SK-N-SH (cell line): ENCODE data around the gene POLR3E. TPM values are rescaled to one million over a fixed set of nuclear protein-coding genes. Genes with fewer than 3 reads are reported as not detected.

Experiments
- CTCF ChIA-PET: fragments of 300-600, 350-600 bp; formaldehyde crosslinking; extraction: SDS; loops from one replicate; lab custom pipeline; 2021; lab: Yijun Ruan, JAX
- POLR2A ChIA-PET: fragments of 350-600 bp; sonication (Branson Sonifier 250); formaldehyde crosslinking; extraction: SDS; loops from one replicate; lab custom pipeline; 2020; ENCODE audit warnings: antibody characterized with exemption, inconsistent platforms; lab: Yijun Ruan, JAX
- DNase-seq: peaks from one replicate; pipeline ENCODE4 v3.0.0; 2012
- H2AFZ ChIP-seq: fragments of 200-600 bp; sonication (generic); 2 replicates; pipeline ENCODE4 v1.8.1; 2016; ENCODE audit warnings: antibody characterized with exemption, mild to moderate bottlenecking, low read depth
- H3F3A ChIP-seq: fragments of 200-600 bp; sonication (generic); replicated peaks from 2 replicates; pipeline ENCODE3; 2016; ENCODE audit warnings: antibody characterized with exemption, mild to moderate bottlenecking; ENCODE audit not compliant: insufficient read depth
- H3K27ac ChIP-seq, 2 experiments: fragments of 200-500 bp in 1 of 2; fragments of 200-600 bp in 1 of 2; sonication (Bioruptor generic) in 1 of 2; sonication (generic), shearing (Covaris generic) in 1 of 2; 2 replicates each; pipeline versions ENCODE4 v1.5.1 to v1.6.1; 2014 to 2016; ENCODE audit warnings: low read depth in 2 of 2, inconsistent platforms in 1 of 2, low read length in 1 of 2, mild to moderate bottlenecking in 1 of 2, mixed read lengths in 1 of 2
- H3K27me3 ChIP-seq: fragments of 200-600 bp; sonication (generic), shearing (Covaris generic); 2 replicates; pipeline ENCODE4 v1.6.1; 2016; ENCODE audit warnings: mixed run types; ENCODE audit not compliant: insufficient read depth
- H3K36me3 ChIP-seq, 2 experiments: fragments of 200-500 bp in 1 of 2; fragments of 200-600 bp in 1 of 2; sonication (Bioruptor generic) in 1 of 2; sonication (generic) in 1 of 2; replicated peaks in 1 of 2; 2 replicates each; pipeline versions ENCODE3 to v1.5.1; 2014 to 2016; ENCODE audit warnings: low read length in 1 of 2, mild to moderate bottlenecking in 1 of 2; ENCODE audit not compliant: insufficient read depth in 2 of 2, control insufficient read depth in 1 of 2
- H3K4me1 ChIP-seq, 2 experiments: fragments of 200-500 bp in 1 of 2; fragments of 200-600 bp in 1 of 2; sonication (Bioruptor generic) in 1 of 2; sonication (generic), shearing (Covaris generic) in 1 of 2; 2 replicates each; pipeline versions ENCODE4 v1.5.1 to v1.6.1; 2014 to 2016; ENCODE audit warnings: low read depth in 1 of 2, low read length in 1 of 2, mixed run types in 1 of 2; ENCODE audit not compliant: insufficient read depth in 2 of 2, control insufficient read depth in 1 of 2
- H3K4me2 ChIP-seq: fragments of 200-600 bp; sonication (generic), shearing (Covaris generic); 2 replicates; pipeline ENCODE4 v1.6.1; 2017; ENCODE audit warnings: mixed run types
- H3K4me3 ChIP-seq, 2 experiments: fragments of 200-500 bp in 1 of 2; fragments of 200-600 bp in 1 of 2; sonication (Bioruptor generic) in 1 of 2; sonication (generic), shearing (Covaris generic) in 1 of 2; 2 replicates each; pipeline versions ENCODE4 v1.5.1 to v1.8.1; 2014 to 2016; ENCODE audit warnings: low read depth in 2 of 2, inconsistent platforms in 1 of 2, low read length in 1 of 2, mild to moderate bottlenecking in 1 of 2, mixed read lengths in 1 of 2, moderate library complexity in 1 of 2
- H3K79me2 ChIP-seq: fragments of 200-600 bp; sonication (generic); 2 replicates; pipeline ENCODE4 v1.8.1; 2017; ENCODE audit warnings: mild to moderate bottlenecking; ENCODE audit not compliant: insufficient read depth
- H3K9ac ChIP-seq: fragments of 200-600 bp; sonication (generic); 2 replicates; pipeline ENCODE4 v1.6.1; 2017; ENCODE audit warnings: mixed run types
- H3K9me2 ChIP-seq: fragments of 200-600 bp; sonication (generic); 2 replicates; pipeline ENCODE4 v1.6.1; 2017; ENCODE audit warnings: mixed run types
- H3K9me3 ChIP-seq: fragments of 200-600 bp; sonication (generic); 2 replicates; pipeline ENCODE4 v1.6.1; 2017; ENCODE audit warnings: mixed run types, mild to moderate bottlenecking, moderate library complexity
- H4K20me1 ChIP-seq: fragments of 200-600 bp; sonication (generic); 2 replicates; pipeline ENCODE4 v1.6.1; 2017; ENCODE audit warnings: mild to moderate bottlenecking, mixed run types; ENCODE audit not compliant: insufficient read depth
- CHD2 ChIP-seq: fragments of 150-350 bp; IDR thresholded peaks from 2 replicates; pipeline ENCODE4 v1.6.1; 2018; ENCODE audit warnings: low read length; ENCODE audit not compliant: partially characterized antibody
- ELF1 ChIP-seq: IDR thresholded peaks from 2 replicates; pipeline ENCODE4 v1.4.0; 2012
- EZH2phosphoT487 ChIP-seq: fragments of 200-600 bp; sonication (generic); IDR thresholded peaks from 2 replicates; pipeline ENCODE4 v1.6.1; 2017; ENCODE audit warnings: low read depth, mixed run types, mild to moderate bottlenecking, antibody characterized with exemption, moderate library complexity, borderline replicate concordance
- FOXJ3 ChIP-seq: sonication (generic); formaldehyde crosslinking; IDR thresholded peaks from 2 replicates; pipeline ENCODE4 v1.5.1; 2020; ENCODE audit warnings: mild to moderate bottlenecking, missing genetic modification reagents
- GABPA ChIP-seq: IDR thresholded peaks from 2 replicates; pipeline ENCODE4 v1.4.0; 2012; ENCODE audit warnings: low read depth, mild to moderate bottlenecking
- MXI1 ChIP-seq: IDR thresholded peaks from 2 replicates; pipeline ENCODE4 v1.6.1; 2012; ENCODE audit warnings: mild to moderate bottlenecking, low read depth, low read length, improper control_type of control experiment
- NFIC ChIP-seq: IDR thresholded peaks from 2 replicates; pipeline ENCODE4 v1.4.0; 2012; ENCODE audit warnings: borderline replicate concordance
- POLR2AphosphoS5 ChIP-seq: IDR thresholded peaks from 2 replicates; pipeline ENCODE4 v1.6.1; 2012; ENCODE audit warnings: low read depth, low read length
- RAD21 ChIP-seq: IDR thresholded peaks from 2 replicates; pipeline ENCODE4 v1.6.1; 2012; ENCODE audit warnings: mild to moderate bottlenecking, low read length
- RCOR1 ChIP-seq: fragments of 150-350 bp; IDR thresholded peaks from 2 replicates; pipeline ENCODE4 v1.6.1; 2017; ENCODE audit warnings: antibody characterized with exemption, low read length
- RXRA ChIP-seq: IDR thresholded peaks from 2 replicates; pipeline ENCODE4 v1.4.0; 2012; ENCODE audit warnings: low read depth, mild to moderate bottlenecking, borderline replicate concordance
- SIN3A ChIP-seq: IDR thresholded peaks from 2 replicates; pipeline ENCODE4 v1.6.1; 2012; ENCODE audit warnings: low read depth, mild to moderate bottlenecking, low read length, moderate library complexity, borderline replicate concordance
- SMC3 ChIP-seq: IDR thresholded peaks from 2 replicates; pipeline ENCODE4 v1.6.1; 2012; ENCODE audit warnings: low read depth, low read length, improper control_type of control experiment
- TCF12 ChIP-seq: IDR thresholded peaks from 2 replicates; pipeline ENCODE4 v1.4.0; 2012
- USF1 ChIP-seq: IDR thresholded peaks from 2 replicates; pipeline ENCODE4 v1.4.0; 2012; ENCODE audit warnings: low read depth, borderline replicate concordance
- polyA plus RNA-seq, 3 experiments: library from polyadenylated mRNA; depleted of rRNA; stranded (reverse); fragments of >200 nt; gene quantifications; 2 replicates each; pipeline ENCODE4 v1.2.3, GENCODE V29; 2012
- TF ChIP-seq, protein P1 (sequence below): fragments of 200-600 bp; sonication (generic); IDR thresholded peaks from 2 replicates; pipeline ENCODE4 v1.6.1; 2017; ENCODE audit warnings: antibody characterized with exemption, mild to moderate bottlenecking, moderate library complexity
- TF ChIP-seq, protein P2 (sequence below): IDR thresholded peaks from 2 replicates; pipeline ENCODE4 v1.4.0; 2012; ENCODE audit warnings: low read depth, borderline replicate concordance

Gene POLR3E
- polyA plus RNA-seq, 1 of the 3 experiments (the other 2 are of a cell fraction): 59.6 TPM

- Histone ChIP-seq H3K36me3 (peaks cover 40 to 72% of the 10 kb centered on the region in 2 experiments), H3K79me2 (peaks cover 30% of the 10 kb centered on the region), H3K9ac (no peak overlapping the region), H3K4me1 (no peaks in the 10 kb centered on the region), H3K27me3 (no peaks in the 10 kb centered on the region), H3K4me2 (no peak overlapping the region), H3K4me3 (no peak overlapping the region), H3K9me3 (peaks cover 9% of the 10 kb centered on the region; the same call in 1 of the 2 replicates), H3K27ac (no peak overlapping the region), H3F3A (peaks cover 27% of the 10 kb centered on the region), H2AFZ (no peak overlapping the region), H3K9me2 (no peaks in the 10 kb centered on the region), H4K20me1 (no peaks in the 10 kb centered on the region)
- TF ChIP-seq FOXJ3 (CRISPR knock-in tag) (no peak), MXI1 (no peak), CHD2 (no peak), USF1 (no peak), RCOR1 (no peak), RAD21 (no peak), TCF12 (no peak), RXRA (no peak), ELF1 (no peak), GABPA (no peak), POLR2AphosphoS5 (no peak), EZH2phosphoT487 (no peak), SMC3 (no peak), SIN3A (no peak), NFIC (no peak)
- TF ChIP-seq, protein P1, sequence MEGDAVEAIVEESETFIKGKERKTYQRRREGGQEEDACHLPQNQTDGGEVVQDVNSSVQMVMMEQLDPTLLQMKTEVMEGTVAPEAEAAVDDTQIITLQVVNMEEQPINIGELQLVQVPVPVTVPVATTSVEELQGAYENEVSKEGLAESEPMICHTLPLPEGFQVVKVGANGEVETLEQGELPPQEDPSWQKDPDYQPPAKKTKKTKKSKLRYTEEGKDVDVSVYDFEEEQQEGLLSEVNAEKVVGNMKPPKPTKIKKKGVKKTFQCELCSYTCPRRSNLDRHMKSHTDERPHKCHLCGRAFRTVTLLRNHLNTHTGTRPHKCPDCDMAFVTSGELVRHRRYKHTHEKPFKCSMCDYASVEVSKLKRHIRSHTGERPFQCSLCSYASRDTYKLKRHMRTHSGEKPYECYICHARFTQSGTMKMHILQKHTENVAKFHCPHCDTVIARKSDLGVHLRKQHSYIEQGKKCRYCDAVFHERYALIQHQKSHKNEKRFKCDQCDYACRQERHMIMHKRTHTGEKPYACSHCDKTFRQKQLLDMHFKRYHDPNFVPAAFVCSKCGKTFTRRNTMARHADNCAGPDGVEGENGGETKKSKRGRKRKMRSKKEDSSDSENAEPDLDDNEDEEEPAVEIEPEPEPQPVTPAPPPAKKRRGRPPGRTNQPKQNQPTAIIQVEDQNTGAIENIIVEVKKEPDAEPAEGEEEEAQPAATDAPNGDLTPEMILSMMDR: no peak
- TF ChIP-seq, protein P2, sequence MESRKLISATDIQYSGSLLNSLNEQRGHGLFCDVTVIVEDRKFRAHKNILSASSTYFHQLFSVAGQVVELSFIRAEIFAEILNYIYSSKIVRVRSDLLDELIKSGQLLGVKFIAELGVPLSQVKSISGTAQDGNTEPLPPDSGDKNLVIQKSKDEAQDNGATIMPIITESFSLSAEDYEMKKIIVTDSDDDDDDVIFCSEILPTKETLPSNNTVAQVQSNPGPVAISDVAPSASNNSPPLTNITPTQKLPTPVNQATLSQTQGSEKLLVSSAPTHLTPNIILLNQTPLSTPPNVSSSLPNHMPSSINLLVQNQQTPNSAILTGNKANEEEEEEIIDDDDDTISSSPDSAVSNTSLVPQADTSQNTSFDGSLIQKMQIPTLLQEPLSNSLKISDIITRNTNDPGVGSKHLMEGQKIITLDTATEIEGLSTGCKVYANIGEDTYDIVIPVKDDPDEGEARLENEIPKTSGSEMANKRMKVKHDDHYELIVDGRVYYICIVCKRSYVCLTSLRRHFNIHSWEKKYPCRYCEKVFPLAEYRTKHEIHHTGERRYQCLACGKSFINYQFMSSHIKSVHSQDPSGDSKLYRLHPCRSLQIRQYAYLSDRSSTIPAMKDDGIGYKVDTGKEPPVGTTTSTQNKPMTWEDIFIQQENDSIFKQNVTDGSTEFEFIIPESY: no peak
- no peak for DNase-seq
- CTCF ChIA-PET: interaction anchor here (0.6 to 2.8 kb wide), 5 partner anchors 10 to 39 kb away, joined by 3 to 13 read pairs (median 3); no protein-coding TSS in a partner anchor
- POLR2A ChIA-PET: no interaction called here
These were observed 39.8 kb downstream of the POLR3E start for GRCh38 chr16:22337045-22337444.
